Hematopoietic multipotent progenitor cell treated with erythropoietin and hydrocortisone succinate and interleukin-3 and kit ligand, for 17 days (in vitro differentiated cells): ENCODE data around the gene RFTN1.

Experiments
- DNase-seq: peaks from one replicate; pipeline ENCODE4 v3.0.0-alpha.2; 2015; ENCODE audit warnings: low spot score

Gene RFTN1, protein sequence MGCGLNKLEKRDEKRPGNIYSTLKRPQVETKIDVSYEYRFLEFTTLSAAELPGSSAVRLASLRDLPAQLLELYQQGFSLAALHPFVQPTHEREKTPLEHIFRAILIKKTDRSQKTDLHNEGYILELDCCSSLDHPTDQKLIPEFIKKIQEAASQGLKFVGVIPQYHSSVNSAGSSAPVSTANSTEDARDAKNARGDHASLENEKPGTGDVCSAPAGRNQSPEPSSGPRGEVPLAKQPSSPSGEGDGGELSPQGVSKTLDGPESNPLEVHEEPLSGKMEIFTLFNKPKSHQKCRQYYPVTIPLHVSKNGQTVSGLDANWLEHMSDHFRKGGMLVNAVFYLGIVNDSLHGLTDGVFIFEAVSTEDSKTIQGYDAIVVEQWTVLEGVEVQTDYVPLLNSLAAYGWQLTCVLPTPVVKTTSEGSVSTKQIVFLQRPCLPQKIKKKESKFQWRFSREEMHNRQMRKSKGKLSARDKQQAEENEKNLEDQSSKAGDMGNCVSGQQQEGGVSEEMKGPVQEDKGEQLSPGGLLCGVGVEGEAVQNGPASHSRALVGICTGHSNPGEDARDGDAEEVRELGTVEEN

GRCh38 chr3:16513141-16514020 lies at the start of gene RFTN1:
TSS of gene RFTN1 (minus strand) at chr3:16513699. CDS start at chr3:16493869, 19,830 bp downstream.
- no peak for DNase-seq

- DNase-seq = no peak
These were observed 46.3 kb upstream of the RFTN1 start for GRCh38 chr3:16559653-16560365.

GRCh38 chr3:16554126-16554525 lies 40.6 kb upstream of the RFTN1 start:
- no peak for DNase-seq

- no peak for DNase-seq
These were observed 39.3 kb upstream of the RFTN1 start for GRCh38 chr3:16552757-16553156.

GRCh38 chr3:16551342-16551976 lies 38.0 kb upstream of the RFTN1 start:
- no peak for DNase-seq

- DNase-seq = peak; percentile 80
These were observed 37.3 kb upstream of the RFTN1 start for GRCh38 chr3:16550676-16551341.

- DNase-seq = no peak
These were observed 36.8 kb upstream of the RFTN1 start for GRCh38 chr3:16550305-16550675.

- DNase-seq = no peak
These were observed 35.2 kb upstream of the RFTN1 start for GRCh38 chr3:16548721-16549120.

DNA sequence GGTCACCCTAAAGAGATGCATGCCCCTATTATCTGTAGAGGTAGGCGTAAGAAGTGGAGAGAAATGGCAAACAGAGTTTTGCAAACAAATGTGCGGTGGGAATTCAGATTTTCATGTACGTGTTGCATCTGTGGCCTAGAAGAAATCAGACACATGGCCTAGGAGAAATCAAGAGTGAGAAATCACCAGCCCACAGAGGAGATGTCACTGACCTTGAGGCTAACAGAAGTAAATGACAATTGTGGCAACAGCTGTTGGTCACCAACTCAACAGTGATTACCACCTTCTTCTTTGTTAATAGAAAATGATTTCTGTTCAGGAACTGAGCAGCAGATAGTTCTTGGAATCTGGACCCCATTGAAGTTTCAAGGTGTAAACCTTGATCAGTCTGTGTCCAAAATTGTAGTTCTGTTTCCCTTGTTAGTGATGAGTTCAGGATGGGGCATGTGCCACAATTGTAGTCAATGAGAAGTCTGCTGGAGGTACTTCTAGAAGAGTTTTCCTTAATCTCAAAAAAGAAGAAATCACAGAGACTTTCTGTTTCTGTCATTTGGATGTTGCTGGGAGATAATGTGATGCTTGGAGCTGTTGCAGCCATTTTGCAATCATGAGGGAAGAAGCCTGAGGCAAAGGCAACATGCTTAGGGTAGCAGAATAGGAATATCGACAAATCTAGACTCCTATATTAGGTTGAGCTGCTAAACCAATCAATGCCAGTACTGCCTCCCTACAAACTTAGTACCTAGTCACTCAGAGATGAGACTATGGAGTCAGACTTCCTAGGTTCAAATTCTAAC lies 34.3 kb upstream of the RFTN1 start:
- DNase-seq = no peak

DNA sequence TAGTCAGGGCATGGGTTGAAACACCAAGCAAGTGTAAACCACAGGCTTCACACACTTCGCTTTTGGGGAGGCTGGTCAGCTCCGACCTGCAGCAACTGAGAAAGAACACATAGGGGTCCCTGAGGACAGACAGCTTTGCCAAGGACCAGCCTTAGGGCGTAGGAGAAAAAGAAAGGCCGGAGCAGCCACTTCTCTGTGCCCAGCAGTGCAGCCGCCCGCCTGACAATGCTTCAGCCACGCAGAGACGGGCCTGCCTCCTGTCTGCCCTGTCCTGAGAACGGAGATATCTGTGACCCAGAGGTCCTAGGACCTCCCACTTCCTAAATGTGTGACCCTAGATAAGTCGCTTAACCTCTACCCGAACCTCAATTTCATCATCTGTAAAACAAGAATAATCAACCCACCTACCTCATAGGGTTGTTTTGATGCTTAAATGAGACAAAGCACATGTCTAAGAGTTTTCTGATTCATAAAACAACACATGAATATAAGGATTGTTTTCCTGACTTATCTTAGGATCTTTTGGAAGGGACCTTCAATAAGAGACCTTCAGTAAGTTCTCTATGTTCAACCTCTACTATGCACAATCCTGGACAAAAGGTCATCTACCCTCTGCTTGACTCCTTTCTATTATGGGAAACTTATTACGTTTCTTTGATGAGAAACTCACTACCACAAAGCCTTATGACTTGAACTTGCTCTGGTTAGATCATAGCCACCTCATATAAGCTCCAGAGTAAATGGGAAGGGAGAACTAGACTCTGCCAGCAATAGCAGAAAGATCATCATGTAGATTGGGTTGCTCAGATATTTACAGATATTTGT lies 32.9 kb upstream of the RFTN1 start:
- peak; percentile 34 for DNase-seq

DNA sequence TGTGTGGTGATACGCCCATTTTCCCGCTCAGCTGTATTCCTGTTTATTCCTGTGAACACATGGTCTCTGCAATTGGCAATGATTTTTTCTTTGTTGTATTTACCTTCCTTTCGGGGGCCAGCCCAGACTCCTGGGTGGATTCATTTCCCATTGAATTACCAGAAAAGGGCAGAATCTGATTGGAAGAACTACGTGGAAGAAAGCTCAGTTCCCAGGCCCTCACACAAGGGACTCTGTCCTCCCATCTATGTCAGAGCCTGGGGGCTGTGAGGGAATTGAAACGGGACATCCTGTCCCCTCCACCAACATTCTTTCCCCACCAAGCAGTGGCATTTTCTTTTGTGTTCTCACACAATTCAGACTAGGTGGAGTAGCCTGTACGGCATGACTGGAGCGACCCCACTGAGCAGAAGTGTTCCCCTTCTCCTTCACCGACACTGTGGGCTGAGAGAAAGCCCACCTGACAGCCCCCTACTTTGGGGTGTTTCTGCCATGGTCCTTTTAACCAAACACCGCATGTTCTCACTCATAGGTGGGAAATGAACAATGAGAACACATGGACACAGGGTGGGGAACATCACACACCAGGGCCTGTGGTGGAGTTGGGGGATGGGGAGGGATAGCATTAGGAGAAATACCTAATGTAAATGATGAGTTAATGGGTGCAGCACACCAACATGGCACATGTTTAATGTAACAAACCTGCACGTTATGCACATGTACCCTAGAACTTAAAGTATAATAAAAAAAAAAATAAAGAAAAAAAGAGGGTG lies 32.1 kb upstream of the RFTN1 start:
- no peak for DNase-seq

GRCh38 chr3:16543242-16543864 lies 29.9 kb upstream of the RFTN1 start:
- no peak for DNase-seq

- DNase-seq = no peak
These were observed 25.0 kb upstream of the RFTN1 start for GRCh38 chr3:16538507-16538906.

- no peak for DNase-seq
These were observed 23.5 kb upstream of the RFTN1 start for GRCh38 chr3:16536996-16537395.

GRCh38 chr3:16536344-16536663 lies 22.8 kb upstream of the RFTN1 start:
- no peak for DNase-seq

- DNase-seq = no peak
These were observed 21.3 kb upstream of the RFTN1 start for GRCh38 chr3:16534640-16535262.

DNA sequence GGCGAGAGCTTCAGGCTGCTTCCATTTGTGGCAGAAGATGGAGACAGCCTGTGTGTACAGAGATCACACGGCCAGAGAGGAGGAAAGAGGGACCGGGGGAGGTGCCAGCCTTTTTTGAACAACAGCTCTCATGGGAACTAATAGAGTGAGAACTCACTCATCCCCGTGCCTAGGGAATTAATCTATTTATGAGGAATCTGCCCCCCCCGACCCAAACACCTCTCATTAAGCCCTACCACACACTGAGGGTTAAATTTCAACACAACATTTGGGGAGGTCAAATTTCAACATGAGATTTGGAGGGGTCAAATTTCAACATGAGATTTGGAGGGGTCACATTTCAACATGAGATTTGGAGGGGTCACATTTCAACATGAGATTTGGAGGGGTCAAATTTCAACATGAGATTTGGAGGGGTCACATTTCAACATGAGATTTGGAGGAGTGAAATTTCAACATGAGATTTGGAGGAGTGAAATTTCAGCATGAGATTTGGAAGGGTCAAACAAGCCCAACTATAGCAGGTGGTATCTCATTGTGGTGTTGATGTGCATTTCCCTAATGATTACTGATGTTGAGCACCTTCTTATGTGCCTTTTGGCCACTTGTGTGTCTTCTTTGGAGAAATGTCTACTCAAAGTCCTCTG lies 20.6 kb upstream of the RFTN1 start:
- no peak for DNase-seq
